Endothelial cell of umbilical vein (primary cell): ENCODE results near the gene NELFCD. TPM values are rescaled to one million over a fixed set of nuclear protein-coding genes. Genes with fewer than 3 reads are reported as not detected.

ENCODE experiments used
- BruUV-seq: library from RNA; stranded (reverse); fragments of 400-500 nt; replicated peaks from 2 replicates; lab custom pipeline; 2021; lab: Mats Ljungman, UMichigan
- CTCF ChIA-PET: fragments of 300-600, 350-600 bp; sonication (Branson Sonifier 250); formaldehyde crosslinking; loops from one replicate; lab custom pipeline; 2021; ENCODE audit warnings: antibody characterized with exemption, inconsistent platforms; lab: Charles Lee
- POLR2A ChIA-PET: fragments of 300-600, 350-600 bp; sonication (Branson Sonifier 250); formaldehyde crosslinking; loops from one replicate; lab custom pipeline; 2021; ENCODE audit warnings: antibody characterized with exemption, inconsistent platforms; lab: Charles Lee
- DNase-seq: peaks from one replicate; pipeline ENCODE4 v3.0.0-alpha.2; 2011; ENCODE audit warnings: low read depth, low spot score
- FAIRE-seq: peaks from 2 replicates; lab custom pipeline; 2011; peaks lifted over from hg19 to GRCh38; lab: Jason Lieb, UNC
- H2AFZ ChIP-seq: 2 replicates; pipeline ENCODE4 v1.6.0; 2012; ENCODE audit warnings: low read depth, low read length, control low read depth, inconsistent platforms
- H3K27ac ChIP-seq: 2 replicates; pipeline ENCODE4 v1.5.1; 2011; ENCODE audit warnings: low read depth, mild to moderate bottlenecking, control low read depth, low read length, moderate library complexity; ENCODE audit not compliant: insufficient read depth
- H3K27me3 ChIP-seq, 2 experiments: 2 replicates each; pipeline versions ENCODE4 v1.6.0 to v1.6.1; 2011; ENCODE audit warnings: low read length in 2 of 2, mixed read lengths in 1 of 2; ENCODE audit not compliant: control insufficient read depth in 2 of 2, insufficient read depth in 2 of 2
- H3K36me3 ChIP-seq, 2 experiments: 2 replicates in 1 of 2; 3 replicates in 1 of 2; pipeline ENCODE4 v1.5.1; 2011; ENCODE audit warnings: low read length in 2 of 2, mild to moderate bottlenecking in 1 of 2, moderate library complexity in 1 of 2; ENCODE audit not compliant: control insufficient read depth in 2 of 2, insufficient read depth in 2 of 2; ENCODE audit errors: extremely low read depth in 1 of 2
- H3K4me1 ChIP-seq: 3 replicates; pipeline ENCODE4 v1.5.1; 2011; ENCODE audit warnings: mild to moderate bottlenecking, low read length; ENCODE audit not compliant: control insufficient read depth, insufficient read depth; ENCODE audit errors: extremely low read depth
- H3K4me2 ChIP-seq: 2 replicates; pipeline ENCODE4 v1.6.1; 2011; ENCODE audit warnings: low read length, control low read depth, mixed read lengths; ENCODE audit not compliant: insufficient read depth
- H3K4me3 ChIP-seq, 3 experiments: fragments of 200-600 bp in 1 of 3; sonication (generic), shearing (Covaris generic) in 1 of 3; replicated peaks in 1 of 3; 2 replicates each; pipeline ENCODE4 v1.5.1; 2011 to 2016; ENCODE audit warnings: control low read depth in 3 of 3, low read length in 3 of 3, mild to moderate bottlenecking in 2 of 3, inconsistent platforms in 1 of 3, low read depth in 1 of 3, moderate library complexity in 1 of 3; ENCODE audit not compliant: insufficient read depth in 1 of 3
- H3K79me2 ChIP-seq: 2 replicates; pipeline ENCODE4 v1.6.0; 2012; ENCODE audit warnings: low read length, inconsistent platforms; ENCODE audit not compliant: control insufficient read depth, insufficient read depth
- H3K9ac ChIP-seq: replicated peaks from 2 replicates; pipeline ENCODE3; 2011; ENCODE audit warnings: low read length, control low read depth; ENCODE audit not compliant: insufficient read depth; ENCODE audit errors: extremely low read depth
- H3K9me1 ChIP-seq: replicated peaks from 3 replicates; pipeline ENCODE4 v1.6.0; 2011; ENCODE audit warnings: mild to moderate bottlenecking, low read length; ENCODE audit not compliant: control insufficient read depth, insufficient read depth; ENCODE audit errors: extremely low read depth
- H3K9me3 ChIP-seq: replicated peaks from 2 replicates; pipeline ENCODE4 v1.5.1; 2012; ENCODE audit warnings: low read length, inconsistent platforms; ENCODE audit not compliant: control insufficient read depth, insufficient read depth
- H4K20me1 ChIP-seq: replicated peaks from 2 replicates; pipeline ENCODE3; 2011; ENCODE audit warnings: mild to moderate bottlenecking, low read length; ENCODE audit not compliant: control insufficient read depth, insufficient read depth; ENCODE audit errors: extremely low read depth
- EZH2 ChIP-seq: IDR thresholded peaks from 2 replicates; pipeline ENCODE4 v1.6.1; 2012; ENCODE audit warnings: borderline replicate concordance, low read depth, mild to moderate bottlenecking, moderate library complexity, low read length, inconsistent platforms; ENCODE audit not compliant: severe bottlenecking
- FOS ChIP-seq: IDR thresholded peaks from 2 replicates; pipeline ENCODE4 v1.6.1; 2011; ENCODE audit warnings: mild to moderate bottlenecking, low read length, moderate library complexity, borderline replicate concordance; ENCODE audit not compliant: insufficient read depth
- GATA2 ChIP-seq: IDR thresholded peaks from 2 replicates; pipeline ENCODE4 v1.7.0; 2011; ENCODE audit warnings: low read depth, mild to moderate bottlenecking, moderate library complexity, mixed read lengths, low read length; ENCODE audit not compliant: insufficient read length, insufficient read depth
- JUN ChIP-seq: IDR thresholded peaks from 2 replicates; pipeline ENCODE4 v1.6.1; 2011; ENCODE audit warnings: borderline replicate concordance, low read depth; ENCODE audit not compliant: insufficient read length, insufficient read depth
- MYC ChIP-seq: IDR thresholded peaks from one replicate; pipeline ENCODE4 v1.6.1; 2011; ENCODE audit warnings: mild to moderate bottlenecking, low read depth, low read length
- POLR2A ChIP-seq: IDR thresholded peaks from 2 replicates; pipeline ENCODE4 v1.6.1; 2012; ENCODE audit warnings: low read depth, mild to moderate bottlenecking, control low read depth, low read length
- POLR2AphosphoS5 ChIP-seq: IDR thresholded peaks from 2 replicates; pipeline ENCODE4 v1.6.1; 2012; ENCODE audit warnings: low read depth, mild to moderate bottlenecking, control low read depth, low read length, moderate library complexity; ENCODE audit not compliant: insufficient read depth
- dilution Hi-C: fragments of 300-500 bp; cut with MboI; formaldehyde crosslinking; loops from one replicate; pipeline ENCODE4 v1.15.0; 2019; ENCODE audit warnings: low sequenced_read_pairs; ENCODE audit not compliant: extremely low pct_ligation_motif_present
- intact Hi-C: fragments of 100-400 bp; cut with micrococcal nuclease; formaldehyde crosslinking; loops from one replicate; pipeline ENCODE4 v1.10.0; 2022
- polyA plus RNA-seq, 4 experiments: library from polyadenylated mRNA; depleted of rRNA in 3 of 4; stranded (reverse) in 3 of 4; unstranded in 1 of 4; fragments of >200 nt; gene quantifications; 2 replicates each; pipeline versions ENCODE4 v1.2.1 to v1.2.3, GENCODE V29; 2011 to 2012; ENCODE audit warnings: missing spikeins in 1 of 4
- total RNA-seq: library from RNA; stranded (reverse); gene quantifications from 2 replicates; pipeline ENCODE4 v1.2.3, GENCODE V29; 2021
- TF ChIP-seq, protein P1 (sequence below): IDR thresholded peaks from 2 replicates; pipeline ENCODE4 v1.6.1; 2011; ENCODE audit not compliant: insufficient read depth, insufficient read length
- TF ChIP-seq, protein P2 (sequence below), 2 donors: IDR thresholded peaks; 1 replicate in 1 of 2; 2 replicates in 1 of 2; pipeline ENCODE4 v1.5.1; 2011; ENCODE audit warnings: low read length in 2 of 2, mild to moderate bottlenecking in 2 of 2, moderate library complexity in 2 of 2, control low read depth in 1 of 2, inconsistent platforms in 1 of 2, low read depth in 1 of 2; ENCODE audit not compliant: insufficient read depth in 1 of 2; ENCODE audit errors: extremely low read depth in 1 of 2

NELFCD gene
- total and polyA plus RNA-seq, 2 donors (not counting 3 experiments of a cell fraction or from before 2014, with no cell fraction given) = 90.1 to 92.5 TPM

GRCh38 chr20:58986968-58987517 lies 6.0 kb downstream of the NELFCD start:
- Histone ChIP-seq H3K27ac (no peak overlapping the region), H3K79me2 (peaks cover 40% of the 10 kb centered on the region), H3K9me1 (no peaks in the 10 kb centered on the region), H3K4me3 (no peak overlapping the region), H3K36me3 (peaks cover 21 to 38% of the 10 kb centered on the region in 2 experiments), H3K9ac (no peak overlapping the region), H3K9me3 (no peaks in the 10 kb centered on the region), H2AFZ (no peak overlapping the region), H3K4me1 (peaks cover 3% of the 10 kb centered on the region), H4K20me1 (no peaks in the 10 kb centered on the region), H3K27me3 (no peaks in the 10 kb centered on the region), H3K4me2 (no peak overlapping the region)
- TF ChIP-seq FOS (no peak), POLR2A (no peak), POLR2AphosphoS5 (no peak)
- TF ChIP-seq, protein P1, sequence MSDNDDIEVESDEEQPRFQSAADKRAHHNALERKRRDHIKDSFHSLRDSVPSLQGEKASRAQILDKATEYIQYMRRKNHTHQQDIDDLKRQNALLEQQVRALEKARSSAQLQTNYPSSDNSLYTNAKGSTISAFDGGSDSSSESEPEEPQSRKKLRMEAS = no peak
- FAIRE-seq = no peak
- no TSS peak for BruUV-seq
- intact Hi-C loops = loop anchor here (10.0 kb wide), 1 partner anchor 238 kb away; no protein-coding TSS in a partner anchor
- CTCF ChIA-PET = no interaction called here
- POLR2A ChIA-PET = no interaction called here
- dilution Hi-C loops = no loop called here
- DNase-seq = no peak

- dilution Hi-C loops (no loop called here), intact Hi-C loops (loop anchor here (10.0 kb wide), 1 partner anchor 237 kb away; no protein-coding TSS in a partner anchor)
- Histone ChIP-seq H3K79me2 (peaks cover 31% of the 10 kb centered on the region), H3K27me3 (no peaks in the 10 kb centered on the region), H3K9me1 (no peaks in the 10 kb centered on the region), H2AFZ (no peak overlapping the region), H3K9me3 (no peaks in the 10 kb centered on the region), H3K36me3 (peaks cover 24 to 43% of the 10 kb centered on the region in 2 experiments), H3K27ac (no peak overlapping the region), H3K9ac (no peak overlapping the region), H4K20me1 (no peaks in the 10 kb centered on the region), H3K4me2 (no peak overlapping the region), H3K4me1 (no peaks in the 10 kb centered on the region), H3K4me3 (no peak overlapping the region)
- DNase-seq (no peak), FAIRE-seq (no peak)
- ChIA-PET CTCF (no interaction called here), POLR2A (no interaction called here)
- BruUV-seq = no TSS peak
- TF ChIP-seq EZH2 (no peak), MYC (no peak), JUN (no peak), POLR2AphosphoS5 (no peak), POLR2A (no peak), GATA2 (no peak), FOS (no peak)
- TF ChIP-seq, protein P2, sequence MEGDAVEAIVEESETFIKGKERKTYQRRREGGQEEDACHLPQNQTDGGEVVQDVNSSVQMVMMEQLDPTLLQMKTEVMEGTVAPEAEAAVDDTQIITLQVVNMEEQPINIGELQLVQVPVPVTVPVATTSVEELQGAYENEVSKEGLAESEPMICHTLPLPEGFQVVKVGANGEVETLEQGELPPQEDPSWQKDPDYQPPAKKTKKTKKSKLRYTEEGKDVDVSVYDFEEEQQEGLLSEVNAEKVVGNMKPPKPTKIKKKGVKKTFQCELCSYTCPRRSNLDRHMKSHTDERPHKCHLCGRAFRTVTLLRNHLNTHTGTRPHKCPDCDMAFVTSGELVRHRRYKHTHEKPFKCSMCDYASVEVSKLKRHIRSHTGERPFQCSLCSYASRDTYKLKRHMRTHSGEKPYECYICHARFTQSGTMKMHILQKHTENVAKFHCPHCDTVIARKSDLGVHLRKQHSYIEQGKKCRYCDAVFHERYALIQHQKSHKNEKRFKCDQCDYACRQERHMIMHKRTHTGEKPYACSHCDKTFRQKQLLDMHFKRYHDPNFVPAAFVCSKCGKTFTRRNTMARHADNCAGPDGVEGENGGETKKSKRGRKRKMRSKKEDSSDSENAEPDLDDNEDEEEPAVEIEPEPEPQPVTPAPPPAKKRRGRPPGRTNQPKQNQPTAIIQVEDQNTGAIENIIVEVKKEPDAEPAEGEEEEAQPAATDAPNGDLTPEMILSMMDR (IDR thresholded peaks at IDR 0.05; ENCODE audit: extremely low read depth in 1 of 2, insufficient read depth in 1 of 2, low read depth in 1 of 2, low read length in 2 of 2) = no peak
- TF ChIP-seq, protein P1 = no peak
Measured at GRCh38 chr20:58987790-58988564, 6.9 kb downstream of the NELFCD start.
